Mucosa of rectum (tissue), 2 donors: ENCODE results near the gene METRNL.
"Not testable (repeated sequence)": the region's sequence is repeated elsewhere in the genome, so short reads cannot be mapped to it uniquely, and the experiment has no call there.

Experiments used
- H3K27ac ChIP-seq, 2 donors: one replicate each; pipeline ENCODE4 v1.7.0; 2013; ENCODE audit warnings: inconsistent platforms in 2 of 2, low read depth in 2 of 2, low read length in 2 of 2
- H3K27me3 ChIP-seq, 2 donors: one replicate each; pipeline ENCODE4 v1.7.0; 2013; ENCODE audit warnings: low read length in 2 of 2; ENCODE audit not compliant: control insufficient read depth in 2 of 2, insufficient read depth in 2 of 2
- H3K36me3 ChIP-seq, 2 donors: one replicate each; pipeline ENCODE4 v1.7.0; 2013; ENCODE audit warnings: low read length in 2 of 2; ENCODE audit not compliant: control insufficient read depth in 2 of 2, insufficient read depth in 2 of 2
- H3K4me1 ChIP-seq, 2 donors: one replicate each; pipeline ENCODE4 v1.7.0; 2013; ENCODE audit warnings: low read length in 2 of 2, mild to moderate bottlenecking in 1 of 2; ENCODE audit not compliant: control insufficient read depth in 2 of 2, insufficient read depth in 2 of 2
- H3K4me3 ChIP-seq, 2 donors: one replicate each; pipeline ENCODE4 v1.7.0; 2013; ENCODE audit warnings: low read length in 2 of 2
- H3K9ac ChIP-seq, 2 donors: one replicate each; pipeline ENCODE4 v1.7.0; 2013; ENCODE audit warnings: low read length in 2 of 2, low read depth in 1 of 2, mild to moderate bottlenecking in 1 of 2
- H3K9me3 ChIP-seq, 2 donors: one replicate each; pipeline ENCODE4 v1.7.0; 2013; ENCODE audit warnings: low read length in 2 of 2; ENCODE audit not compliant: control insufficient read depth in 2 of 2
- donor health status: healthy.
- donor health status: Normal muscosa, but diverticular disease.

METRNL gene

GRCh38 chr17:83136156-83136555, 56.7 kb downstream of the METRNL start:
- H3K27ac ChIP-seq, result no peak overlapping the region

GRCh38 chr17:83136931-83137330, 57.5 kb downstream of the METRNL start:
- H3K27me3 ChIP-seq, result peaks cover 0 to 3% of the 10 kb centered on the region in 2 donors
- no peak overlapping the region for H3K9ac ChIP-seq
- H3K36me3 ChIP-seq, result no peaks in the 10 kb centered on the region
- H3K27ac ChIP-seq, result no peak overlapping the region
- H3K9me3 ChIP-seq, result no peaks in the 10 kb centered on the region
- no peak overlapping the region for H3K4me3 ChIP-seq
- H3K4me1 ChIP-seq, result no peaks in the 10 kb centered on the region

More at GRCh38 chr17:83136156-83136555, 56.7 kb downstream of the METRNL start:
- Histone ChIP-seq H3K4me1 (no peaks in the 10 kb centered on the region), H3K9ac (no peak overlapping the region), H3K27me3 (peaks cover 0 to 3% of the 10 kb centered on the region in 2 donors), H3K4me3 (no peak overlapping the region), H3K9me3 (no peaks in the 10 kb centered on the region), H3K36me3 (no peaks in the 10 kb centered on the region)

- Histone ChIP-seq H3K4me3 (no peak overlapping the region), H3K9ac (no peak overlapping the region), H3K36me3 (no peaks in the 10 kb centered on the region), H3K9me3 (no peaks in the 10 kb centered on the region), H3K27ac (no peak overlapping the region), H3K27me3 (peaks cover 0 to 3% of the 10 kb centered on the region in 2 donors), H3K4me1 (no peaks in the 10 kb centered on the region)
Measured at GRCh38 chr17:83137523-83137922, 58.1 kb downstream of the METRNL start.

GRCh38 chr17:83138820-83139219, 59.4 kb downstream of the METRNL start:
- Histone ChIP-seq H3K36me3 (no peaks in the 10 kb centered on the region), H3K4me3 (no peak overlapping the region), H3K27ac (no peak overlapping the region), H3K9ac (no peak overlapping the region), H3K27me3 (peaks cover 0 to 3% of the 10 kb centered on the region in 2 donors), H3K9me3 (no peaks in the 10 kb centered on the region), H3K4me1 (no peaks in the 10 kb centered on the region)

GRCh38 chr17:83139541-83140248, 60.3 kb downstream of the METRNL start:
- H3K4me3 ChIP-seq, H3K27ac ChIP-seq, H3K4me1 ChIP-seq, H3K9me3 ChIP-seq, H3K36me3 ChIP-seq, H3K27me3 ChIP-seq, H3K9ac ChIP-seq: not testable (repeated sequence)

- H3K36me3 ChIP-seq, H3K9ac ChIP-seq, H3K27ac ChIP-seq, H3K9me3 ChIP-seq, H3K27me3 ChIP-seq, H3K4me3 ChIP-seq, H3K4me1 ChIP-seq: not testable (repeated sequence)
Measured at GRCh38 chr17:83140249-83140566, 60.8 kb downstream of the METRNL start.

- Histone ChIP-seq H3K27me3 (peaks cover 0 to 3% of the 10 kb centered on the region in 2 donors), H3K4me1 (no peaks in the 10 kb centered on the region), H3K27ac (no peak overlapping the region), H3K4me3 (no peak overlapping the region), H3K9ac (no peak overlapping the region), H3K36me3 (no peaks in the 10 kb centered on the region), H3K9me3 (no peaks in the 10 kb centered on the region)
Measured at GRCh38 chr17:83142619-83143018, 63.2 kb downstream of the METRNL start.

GRCh38 chr17:83143817-83144231, 64.4 kb downstream of the METRNL start:
- H3K9ac ChIP-seq, result no peak overlapping the region
- no peaks in the 10 kb centered on the region for H3K36me3 ChIP-seq
- no peak overlapping the region for H3K27ac ChIP-seq
- no peaks in the 10 kb centered on the region for H3K27me3 ChIP-seq
- no peak overlapping the region for H3K4me3 ChIP-seq
- H3K9me3 ChIP-seq, result no peaks in the 10 kb centered on the region
- H3K4me1 ChIP-seq, result no peaks in the 10 kb centered on the region
